Measurements from ENCODE around the gene PPP2R3B. TPM values are rescaled to one million over a fixed set of nuclear protein-coding genes. Genes with fewer than 3 reads are reported as not detected.
"Not testable (repeated sequence)": the region's sequence is repeated elsewhere in the genome, so short reads cannot be mapped to it uniquely, and the experiment has no call there.

PPP2R3B gene
- polyA plus RNA-seq, 3 donors: 6.6 to 13.2 (median 7.1) TPM

- no peak overlapping the region for H3K27ac ChIP-seq (ENCODE audit: low read depth, low read length)
- WGBS, 3 donors: 97 to 98% (median 97%) methylated on average over 54 of the region's 54 CpGs
Observed at GRCh38 chrX:361231-362145, 25.2 kb downstream of the PPP2R3B start.

- no peak overlapping the region for H3K27ac ChIP-seq (ENCODE audit: low read depth, low read length)
- WGBS, 3 donors: 93 to 96% (median 95%) methylated on average over 25 to 26 of the region's 26 CpGs
Observed at GRCh38 chrX:360496-361150, 26.1 kb downstream of the PPP2R3B start.

GRCh38 chrX:358651-359143, 28.0 kb downstream of the PPP2R3B start:
- H3K27ac ChIP-seq (ENCODE audit: low read depth, low read length): no peak overlapping the region
- WGBS, 3 donors: 89 to 94% (median 93%) methylated on average over 30 to 49 of the region's 49 CpGs

- no peak overlapping the region for H3K27ac ChIP-seq (ENCODE audit: low read depth, low read length)
- WGBS, 3 donors: 83 to 91% (median 85%) methylated on average over 45 to 48 of the region's 48 CpGs
Observed at GRCh38 chrX:357693-358471, 28.8 kb downstream of the PPP2R3B start.

GRCh38 chrX:357035-357692, 29.5 kb downstream of the PPP2R3B start:
- H3K27ac ChIP-seq (ENCODE audit: low read depth, low read length): no peak overlapping the region
- 75 to 89% (median 81%) methylated on average over 14 of the region's 14 CpGs for WGBS, 3 donors

GRCh38 chrX:356385-357034, 30.2 kb downstream of the PPP2R3B start:
- H3K27ac ChIP-seq (ENCODE audit: low read depth, low read length): no peak overlapping the region
- WGBS, 3 donors: 89 to 95% (median 92%) methylated on average over 17 of the region's 17 CpGs

GRCh38 chrX:355329-356050, 31.2 kb downstream of the PPP2R3B start:
- 92 to 96% (median 96%) methylated on average over 35 of the region's 35 CpGs for whole genome bisulfite sequencing, 3 donors
- no peak overlapping the region for H3K27ac ChIP-seq (ENCODE audit: low read depth, low read length)

- WGBS, 3 donors: 96 to 97% (median 97%) methylated on average over 38 to 39 of the region's 39 CpGs
- no peak overlapping the region for H3K27ac ChIP-seq (ENCODE audit: low read depth, low read length)
Observed at GRCh38 chrX:353566-354535, 32.9 kb downstream of the PPP2R3B start.

- no peak overlapping the region for H3K27ac ChIP-seq (ENCODE audit: low read depth, low read length)
- 97% methylated on average over 39 of the region's 39 CpGs for WGBS, 3 donors
Observed at GRCh38 chrX:352582-353314, 34.0 kb downstream of the PPP2R3B start.

- WGBS, 3 donors: 95 to 96% (median 96%) methylated on average over 27 of the region's 27 CpGs
- no peak overlapping the region for H3K27ac ChIP-seq (ENCODE audit: low read depth, low read length)
Observed at GRCh38 chrX:352181-352580, 34.5 kb downstream of the PPP2R3B start.

- no peak overlapping the region for H3K27ac ChIP-seq (ENCODE audit: low read depth, low read length)
- 94 to 98% (median 96%) methylated on average over 10 of the region's 10 CpGs for WGBS, 3 donors
Observed at GRCh38 chrX:351736-352135, 35.0 kb downstream of the PPP2R3B start.

GRCh38 chrX:351324-351641, 35.4 kb downstream of the PPP2R3B start:
- 94 to 97% (median 94%) methylated on average over 11 of the region's 13 CpGs for WGBS, 3 donors
- not testable (repeated sequence) for H3K27ac ChIP-seq (ENCODE audit: low read depth, low read length)

- WGBS, 3 donors: 95 to 97% (median 96%) methylated on average over 61 of the region's 61 CpGs
- H3K27ac ChIP-seq (ENCODE audit: low read depth, low read length): no peak overlapping the region
Observed at GRCh38 chrX:350534-351323, 36.0 kb downstream of the PPP2R3B start.

GRCh38 chrX:350148-350533, 36.6 kb downstream of the PPP2R3B start:
- WGBS, 3 donors: 79 to 91% (median 85%) methylated on average over 20 of the region's 20 CpGs
- no peak overlapping the region for H3K27ac ChIP-seq (ENCODE audit: low read depth, low read length)

- 86 to 91% (median 87%) methylated on average over 10 of the region's 10 CpGs for WGBS, 3 donors
- H3K27ac ChIP-seq (ENCODE audit: low read depth, low read length): no peak overlapping the region
Observed at GRCh38 chrX:349702-350101, 37.0 kb downstream of the PPP2R3B start.

All from adipose tissue (tissue), 3 donors.